Left lung (tissue), 10 donors: Measurements from ENCODE around the gene TRIM42. TPM values are rescaled to one million over a fixed set of nuclear protein-coding genes. Genes with fewer than 3 reads are reported as not detected.
A peak's percentile ranks its signal among the peaks of the same experiment; 100 is the strongest.

ENCODE experiments used
- ATAC-seq: fragments of 200-7000 bp; cut with Tn5 transposase; one replicate; pipeline ENCODE4 v1.9.1; 2020; ENCODE audit warnings: moderate library complexity
- DNase-seq, 4 donors: peaks; one replicate each; pipeline ENCODE4 v3.0.0-alpha.2; 2013 to 2020
- H3K27ac ChIP-seq, 2 donors: fragments of 200-600 bp; sonication (generic) in 1 of 2; one replicate each; pipeline versions ENCODE4 v1.5.0 to v1.8.0; 2020 to 2021
- H3K27me3 ChIP-seq, 2 donors: fragments of 200-600 bp; sonication (generic) in 1 of 2; one replicate each; pipeline versions ENCODE4 v1.5.0 to v1.8.0; 2020 to 2021
- H3K36me3 ChIP-seq, 2 donors: fragments of 200-600 bp; sonication (generic) in 1 of 2; one replicate each; pipeline versions ENCODE4 v1.5.0 to v1.8.0; 2020 to 2021
- H3K4me1 ChIP-seq, 2 donors: fragments of 200-600 bp; one replicate each; pipeline ENCODE4 v1.8.0; 2021
- H3K4me3 ChIP-seq, 2 donors: fragments of 200-600 bp; sonication (generic) in 1 of 2; one replicate each; pipeline versions ENCODE4 v1.5.0 to v1.8.0; 2020 to 2021; ENCODE audit warnings: mild to moderate bottlenecking in 1 of 2
- H3K9me3 ChIP-seq, 2 donors: fragments of 200-600 bp; sonication (generic) in 1 of 2; one replicate each; pipeline versions ENCODE4 v1.5.0 to v1.8.0; 2020 to 2021
- intact Hi-C, 2 donors: fragments of 100-400 bp; cut with DNase I; formaldehyde crosslinking; loops; one replicate each; pipeline versions ENCODE4 v1.11.2 to v1.14.2; 2022
- polyA plus RNA-seq, 6 donors: library from polyadenylated mRNA; unstranded; fragments of 120-200 nt; gene quantifications; one replicate each; pipeline ENCODE4 v1.2.1, GENCODE V29; 2013; ENCODE audit not compliant: insufficient read length in 6 of 6
- total RNA-seq, 2 donors: library from RNA; stranded (reverse); fragmentation: NEBNext Ultra II Directional; extraction: Animal tissue kit (Norgen Biotek cat#: 25700); gene quantifications; one replicate each; pipeline ENCODE4 v1.2.1, GENCODE V29; 2021
- TF ChIP-seq, protein P1 (sequence below), 2 donors: fragments of 200-600 bp; sonication (generic) in 1 of 2; IDR thresholded peaks; one replicate each; pipeline versions ENCODE4 v1.5.0 to v1.8.0; 2021; ENCODE audit warnings: antibody characterized with exemption in 2 of 2
- donor health status: DM: no; HTN: yes; CAD: no.
- donor health status: DM: no; HTN: no; CAD: no.

Gene TRIM42
- total and polyA plus RNA-seq, 8 donors, result not detected

DNA sequence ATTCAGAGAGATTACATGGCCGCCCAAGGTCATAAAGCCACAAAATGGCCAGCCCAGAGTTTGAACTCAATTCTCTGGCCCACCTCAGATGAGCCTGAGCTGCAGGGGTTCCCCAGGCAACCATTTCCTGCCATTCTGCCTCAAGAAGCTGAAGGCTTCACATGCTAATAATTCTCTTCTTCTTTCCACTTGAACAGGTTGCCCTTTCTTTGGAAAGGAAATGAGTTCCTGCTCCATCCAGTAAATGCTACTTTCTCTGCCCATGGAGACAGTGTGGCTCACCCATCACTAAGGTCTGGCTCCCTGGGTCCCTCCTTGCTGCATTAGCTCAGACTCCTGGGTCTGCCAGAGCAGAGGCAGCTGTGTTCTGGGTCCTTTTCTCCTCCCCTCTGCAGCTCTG is 48.2 kb downstream of the TRIM42 start:
- Histone ChIP-seq H3K27me3 (peaks cover 0 to 4% of the 10 kb centered on the region in 2 donors), H3K4me1 (no peaks in the 10 kb centered on the region), H3K36me3 (no peaks in the 10 kb centered on the region), H3K4me3 (no peak overlapping the region), H3K9me3 (no peaks in the 10 kb centered on the region), H3K27ac (no peak overlapping the region)
- DNase-seq, result no peak
- no peak for ATAC-seq
- TF ChIP-seq, protein P1, sequence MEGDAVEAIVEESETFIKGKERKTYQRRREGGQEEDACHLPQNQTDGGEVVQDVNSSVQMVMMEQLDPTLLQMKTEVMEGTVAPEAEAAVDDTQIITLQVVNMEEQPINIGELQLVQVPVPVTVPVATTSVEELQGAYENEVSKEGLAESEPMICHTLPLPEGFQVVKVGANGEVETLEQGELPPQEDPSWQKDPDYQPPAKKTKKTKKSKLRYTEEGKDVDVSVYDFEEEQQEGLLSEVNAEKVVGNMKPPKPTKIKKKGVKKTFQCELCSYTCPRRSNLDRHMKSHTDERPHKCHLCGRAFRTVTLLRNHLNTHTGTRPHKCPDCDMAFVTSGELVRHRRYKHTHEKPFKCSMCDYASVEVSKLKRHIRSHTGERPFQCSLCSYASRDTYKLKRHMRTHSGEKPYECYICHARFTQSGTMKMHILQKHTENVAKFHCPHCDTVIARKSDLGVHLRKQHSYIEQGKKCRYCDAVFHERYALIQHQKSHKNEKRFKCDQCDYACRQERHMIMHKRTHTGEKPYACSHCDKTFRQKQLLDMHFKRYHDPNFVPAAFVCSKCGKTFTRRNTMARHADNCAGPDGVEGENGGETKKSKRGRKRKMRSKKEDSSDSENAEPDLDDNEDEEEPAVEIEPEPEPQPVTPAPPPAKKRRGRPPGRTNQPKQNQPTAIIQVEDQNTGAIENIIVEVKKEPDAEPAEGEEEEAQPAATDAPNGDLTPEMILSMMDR (IDR thresholded peaks at IDR 0.05), result no peak
- intact Hi-C loops, result no loop called here

DNA sequence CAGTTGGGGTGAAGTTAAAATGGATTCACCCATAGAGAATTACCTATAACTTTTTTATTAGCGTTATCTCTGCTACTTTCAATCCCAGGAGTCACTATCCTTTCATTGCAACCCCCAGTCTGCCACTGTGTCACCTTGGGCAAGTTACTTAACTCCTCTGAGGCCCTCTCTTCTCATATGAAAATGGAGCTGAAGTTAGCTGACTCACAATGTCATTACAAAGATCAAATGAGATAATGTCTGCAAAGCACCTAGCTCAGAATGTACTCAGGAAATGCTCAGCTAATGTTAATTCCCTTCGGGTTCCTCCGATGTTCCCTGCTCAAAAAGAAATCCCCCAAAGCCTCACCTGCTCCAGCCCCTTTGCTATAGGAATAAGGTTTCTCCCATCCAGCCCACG is 50.0 kb downstream of the TRIM42 start:
- no peaks in the 10 kb centered on the region for H3K36me3 ChIP-seq
- H3K27ac ChIP-seq, result no peak overlapping the region
- TF ChIP-seq, protein P1 (IDR thresholded peaks at IDR 0.05), result no peak
- H3K9me3 ChIP-seq, result no peaks in the 10 kb centered on the region
- intact Hi-C loops, result no loop called here
- ATAC-seq, result no peak
- no peak overlapping the region for H3K4me3 ChIP-seq
- H3K4me1 ChIP-seq, result no peaks in the 10 kb centered on the region
- H3K27me3 ChIP-seq, result peaks cover 0 to 4% of the 10 kb centered on the region in 2 donors
- no peak for DNase-seq

DNA sequence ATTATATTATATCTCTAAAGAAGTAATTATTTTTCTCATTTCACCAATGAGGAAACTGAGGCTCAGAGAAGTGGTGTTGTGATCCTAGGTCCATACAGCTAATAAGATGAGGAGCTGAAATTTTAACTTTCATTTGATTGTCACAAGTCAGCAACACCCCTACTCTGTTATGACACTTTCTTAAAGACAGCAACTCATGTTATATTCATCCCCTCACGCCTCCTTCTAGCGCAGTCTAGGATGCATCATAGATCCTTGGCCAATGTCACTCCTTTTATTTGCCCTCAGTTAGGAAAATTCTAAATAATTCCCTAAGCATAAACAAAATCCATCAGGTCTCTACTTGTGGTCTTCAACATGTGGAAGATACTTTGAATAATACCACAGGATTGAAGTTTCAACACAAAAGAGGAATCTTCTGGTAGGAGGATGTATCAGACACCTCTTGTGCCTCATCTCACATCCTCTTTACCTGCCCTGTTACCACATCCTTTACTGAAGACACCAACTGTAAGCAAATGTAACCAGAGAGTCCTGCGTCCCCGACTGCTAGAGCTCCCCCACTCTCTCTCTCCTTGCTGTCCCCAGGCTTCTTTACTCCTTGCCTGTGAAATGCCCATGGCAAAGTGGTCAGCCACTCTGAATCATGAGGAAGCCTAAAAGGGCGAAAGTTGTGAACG is 53.7 kb downstream of the TRIM42 start:
- H3K27ac ChIP-seq, result no peak overlapping the region
- H3K4me1 ChIP-seq, result no peaks in the 10 kb centered on the region
- peaks cover 0 to 4% of the 10 kb centered on the region in 2 donors for H3K27me3 ChIP-seq
- no peaks in the 10 kb centered on the region for H3K9me3 ChIP-seq
- ATAC-seq (no peak), DNase-seq (no peak)
- TF ChIP-seq, protein P1 (IDR thresholded peaks at IDR 0.05), result no peak
- H3K4me3 ChIP-seq, result no peak overlapping the region
- no peaks in the 10 kb centered on the region for H3K36me3 ChIP-seq
- intact Hi-C loops, result no loop called here

DNA sequence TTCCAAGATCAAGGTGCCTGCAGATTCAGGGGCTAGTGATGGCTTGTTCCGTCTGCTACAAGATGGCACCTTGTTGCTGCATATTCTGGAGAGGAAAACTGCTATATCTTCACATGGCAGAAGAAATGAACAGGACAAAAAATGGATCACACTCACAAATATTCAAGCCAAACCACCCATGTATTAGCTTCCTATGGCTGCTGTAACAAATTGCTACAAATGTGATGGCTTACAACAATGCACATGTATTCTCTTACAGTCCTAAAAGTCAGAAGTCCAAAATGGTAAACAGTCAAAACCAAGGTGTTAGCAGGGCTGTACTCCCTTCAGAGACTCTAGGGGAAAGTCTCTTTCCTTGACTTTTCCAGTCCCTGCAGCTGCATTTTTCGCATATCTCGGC is 55.8 kb downstream of the TRIM42 start:
- Histone ChIP-seq H3K27ac (no peak overlapping the region), H3K9me3 (no peaks in the 10 kb centered on the region), H3K4me3 (no peak overlapping the region), H3K27me3 (peaks cover 0 to 4% of the 10 kb centered on the region in 2 donors), H3K36me3 (no peaks in the 10 kb centered on the region), H3K4me1 (no peaks in the 10 kb centered on the region)
- TF ChIP-seq, protein P1 (IDR thresholded peaks at IDR 0.05), result no peak
- DNase-seq, result no peak
- no peak for ATAC-seq
- intact Hi-C loops, result no loop called here

DNA sequence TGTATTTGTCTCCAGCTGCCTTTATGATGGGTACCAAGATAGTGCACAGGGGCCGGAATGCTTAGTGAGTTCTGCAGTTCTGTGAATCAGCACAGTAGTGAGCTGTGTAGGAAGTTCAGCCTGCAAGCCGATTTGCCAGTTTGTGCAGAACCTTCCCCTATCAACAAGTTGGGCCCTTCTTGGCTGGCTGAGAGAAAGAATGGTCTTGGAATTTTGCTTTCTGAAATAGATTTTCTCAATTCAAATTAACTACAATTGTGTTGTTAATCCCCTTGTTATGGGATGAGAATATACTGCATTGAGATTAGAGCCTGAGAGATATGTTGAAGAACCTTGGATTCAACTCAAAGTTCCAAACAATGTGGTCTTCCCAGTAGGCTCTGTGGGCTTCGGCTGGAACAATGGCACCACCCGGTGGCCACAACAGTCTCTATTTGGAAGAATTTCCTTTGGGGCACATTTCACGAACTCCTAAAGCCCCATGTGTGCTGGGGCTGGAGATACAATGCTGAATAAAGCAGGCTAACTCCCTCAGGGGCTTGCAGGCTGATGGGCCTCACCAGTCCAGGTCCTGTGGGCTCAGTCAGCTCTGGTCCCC is 59.1 kb downstream of the TRIM42 start:
- Histone ChIP-seq H3K9me3 (no peaks in the 10 kb centered on the region), H3K4me3 (no peak overlapping the region), H3K27me3 (no peaks in the 10 kb centered on the region), H3K27ac (no peak overlapping the region), H3K36me3 (no peaks in the 10 kb centered on the region), H3K4me1 (no peaks in the 10 kb centered on the region)
- ATAC-seq (peak; percentile 74), DNase-seq (peak in 2 of 4 donors; percentile 4 to 31)
- TF ChIP-seq, protein P1 (IDR thresholded peaks at IDR 0.05), result peak; percentile 15 to 30
- intact Hi-C loops, result no loop called here
